ENCODE data around the gene PTPN22.
A peak's percentile ranks its signal among the peaks of the same experiment; 100 is the strongest.

Gene PTPN22

DNA sequence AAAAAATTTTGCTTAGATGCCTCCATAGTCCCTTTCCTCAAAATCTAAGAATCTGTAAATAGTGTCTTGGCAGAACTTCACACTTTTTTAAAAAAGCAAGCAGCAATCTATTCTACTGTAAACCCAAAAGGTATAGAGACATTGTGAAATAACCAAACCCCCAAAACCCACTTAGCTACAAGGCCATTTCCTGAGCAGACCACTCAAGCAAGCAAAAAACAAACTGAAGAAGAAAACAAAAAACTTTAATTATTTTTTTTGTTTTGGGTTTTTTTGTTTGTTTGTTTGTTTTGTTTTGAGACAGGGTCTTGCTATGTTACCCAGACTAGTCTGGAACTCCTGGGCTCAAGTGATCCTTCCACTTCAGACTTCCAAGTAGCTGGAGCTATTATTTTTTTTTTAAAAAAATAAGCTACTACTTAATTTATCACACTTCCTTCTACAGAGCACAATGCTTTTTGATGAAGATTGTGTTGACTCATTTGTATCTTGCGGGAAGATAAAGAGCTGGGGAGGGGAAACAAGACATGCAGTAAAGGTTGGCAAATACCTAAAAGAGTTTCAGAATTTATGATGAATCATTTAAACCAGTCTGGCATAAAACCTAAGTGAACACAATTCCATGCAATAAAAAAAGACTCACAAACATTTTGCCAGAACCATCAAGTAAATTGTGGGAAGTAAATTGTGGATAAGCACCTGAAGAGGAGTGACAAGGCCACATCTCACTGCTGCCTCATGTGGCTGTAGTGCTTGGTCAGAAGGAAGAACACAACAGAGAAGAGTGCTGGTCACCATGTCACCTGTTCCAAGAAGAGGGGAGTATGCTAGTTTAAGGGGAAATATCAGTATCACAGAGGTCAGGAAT is 2.7 kb upstream of the PTPN22 start:
- peak; percentile 83 for DNase-seq (ENCODE audit: low read depth)
- no peak overlapping the region for H3K4me3 ChIP-seq (ENCODE audit: low read length)
- TF ChIP-seq, protein P1, sequence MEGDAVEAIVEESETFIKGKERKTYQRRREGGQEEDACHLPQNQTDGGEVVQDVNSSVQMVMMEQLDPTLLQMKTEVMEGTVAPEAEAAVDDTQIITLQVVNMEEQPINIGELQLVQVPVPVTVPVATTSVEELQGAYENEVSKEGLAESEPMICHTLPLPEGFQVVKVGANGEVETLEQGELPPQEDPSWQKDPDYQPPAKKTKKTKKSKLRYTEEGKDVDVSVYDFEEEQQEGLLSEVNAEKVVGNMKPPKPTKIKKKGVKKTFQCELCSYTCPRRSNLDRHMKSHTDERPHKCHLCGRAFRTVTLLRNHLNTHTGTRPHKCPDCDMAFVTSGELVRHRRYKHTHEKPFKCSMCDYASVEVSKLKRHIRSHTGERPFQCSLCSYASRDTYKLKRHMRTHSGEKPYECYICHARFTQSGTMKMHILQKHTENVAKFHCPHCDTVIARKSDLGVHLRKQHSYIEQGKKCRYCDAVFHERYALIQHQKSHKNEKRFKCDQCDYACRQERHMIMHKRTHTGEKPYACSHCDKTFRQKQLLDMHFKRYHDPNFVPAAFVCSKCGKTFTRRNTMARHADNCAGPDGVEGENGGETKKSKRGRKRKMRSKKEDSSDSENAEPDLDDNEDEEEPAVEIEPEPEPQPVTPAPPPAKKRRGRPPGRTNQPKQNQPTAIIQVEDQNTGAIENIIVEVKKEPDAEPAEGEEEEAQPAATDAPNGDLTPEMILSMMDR (IDR thresholded peaks at IDR 0.05; ENCODE audit: insufficient read depth, low read depth, low read length, missing control alignments): peak; percentile 50

DNA sequence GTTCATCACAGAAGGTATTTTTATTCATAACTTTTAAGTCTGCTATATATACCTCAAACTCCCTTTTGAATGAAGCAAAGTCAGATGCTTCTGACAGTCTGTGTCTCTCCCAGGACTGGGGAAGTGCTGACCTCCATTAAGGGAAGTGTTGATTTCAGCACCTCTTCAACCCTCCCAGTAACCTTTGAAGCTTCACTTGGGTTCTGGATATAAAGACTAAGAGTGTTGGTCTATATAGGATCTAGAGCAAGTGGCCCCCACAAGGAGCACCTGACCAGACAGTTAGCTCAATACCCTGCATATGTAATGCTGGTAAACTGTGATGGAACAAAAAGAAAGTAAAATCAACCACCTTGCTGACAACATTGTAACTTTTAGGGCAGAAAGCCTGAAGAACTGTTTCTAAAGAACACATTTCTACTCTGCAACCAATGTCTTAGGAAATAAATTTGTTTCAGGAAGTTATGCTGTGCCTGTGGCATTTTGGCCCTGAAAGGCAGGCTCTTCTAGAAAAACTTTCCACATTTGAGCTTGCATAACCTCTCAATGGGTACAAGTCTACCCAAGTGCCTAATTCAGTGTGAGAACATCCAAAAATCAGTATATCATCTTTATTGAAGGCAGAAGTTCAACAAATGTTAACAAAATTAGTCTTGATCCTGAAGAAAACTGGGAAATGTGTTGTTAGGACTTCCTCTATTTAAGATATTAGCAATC is 865 bp upstream of the PTPN22 start:
- peak; percentile 35 for DNase-seq (ENCODE audit: low read depth)
- TF ChIP-seq, protein P1 (IDR thresholded peaks at IDR 0.05; ENCODE audit: insufficient read depth, low read depth, low read length, missing control alignments): no peak
- H3K4me3 ChIP-seq (ENCODE audit: low read length): no peak overlapping the region

GRCh38 chr1:113870778-113871177 is 734 bp downstream of the PTPN22 start:
- TF ChIP-seq, protein P1 (IDR thresholded peaks at IDR 0.05; ENCODE audit: insufficient read depth, low read depth, low read length, missing control alignments): no peak
- no peak overlapping the region for H3K4me3 ChIP-seq (ENCODE audit: low read length)
- no peak for DNase-seq (ENCODE audit: low read depth)

DNA sequence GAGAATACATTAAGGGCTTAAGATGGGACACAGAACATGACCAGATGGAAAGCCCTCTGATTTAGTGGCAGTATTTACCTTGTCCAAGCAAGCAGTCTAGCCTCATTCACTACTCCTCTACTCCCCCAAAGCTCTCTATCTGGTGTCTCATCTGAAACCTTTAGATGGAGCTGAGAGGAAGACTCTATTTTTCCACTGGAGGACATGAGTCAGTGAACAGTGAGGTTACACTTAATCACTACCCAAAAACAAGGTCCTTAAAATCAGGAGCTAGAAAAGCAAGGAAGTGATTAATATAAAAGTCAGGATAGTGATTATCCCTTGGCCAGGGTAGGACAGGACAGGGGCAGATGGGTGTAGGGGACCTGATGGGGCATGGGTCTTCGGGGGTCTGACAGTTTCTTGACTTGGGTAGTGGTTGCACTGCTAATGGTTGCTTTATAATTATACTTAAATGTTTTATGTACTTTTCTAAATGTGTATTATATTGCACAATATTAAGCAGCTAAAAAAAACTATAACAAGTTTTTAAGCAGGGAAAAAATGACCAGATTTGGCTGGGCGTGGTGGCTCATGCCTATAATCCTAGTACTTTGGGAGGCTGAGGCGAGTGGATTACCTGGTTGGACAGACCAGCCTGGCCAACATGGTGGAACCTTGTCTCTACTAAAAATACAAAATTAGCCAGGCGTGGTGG is 3.0 kb downstream of the PTPN22 start:
- H3K4me3 ChIP-seq (ENCODE audit: low read length): no peak overlapping the region
- TF ChIP-seq, protein P1 (IDR thresholded peaks at IDR 0.05; ENCODE audit: insufficient read depth, low read depth, low read length, missing control alignments): no peak
- peak; percentile 62 for DNase-seq (ENCODE audit: low read depth)

DNA sequence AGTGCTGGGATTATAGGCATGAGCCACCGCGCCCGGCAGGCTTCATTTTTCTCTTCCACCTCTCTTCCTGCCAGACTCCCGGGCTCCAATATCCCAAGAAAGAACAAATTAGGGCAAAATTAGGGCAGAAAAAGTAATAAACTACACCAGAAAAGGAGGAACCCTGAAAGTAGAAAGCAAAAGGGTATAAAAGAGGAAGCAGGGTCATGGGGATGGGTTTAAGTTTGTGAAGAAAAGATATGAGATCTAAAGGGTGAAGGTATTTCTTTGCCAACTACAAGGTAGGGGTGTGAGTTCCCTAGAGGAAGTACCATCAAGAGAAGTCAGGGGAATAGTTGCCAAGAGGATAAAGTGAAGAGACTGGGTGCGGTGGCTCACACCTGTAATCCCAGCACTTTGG is 9.9 kb downstream of the PTPN22 start:
- H3K4me3 ChIP-seq (ENCODE audit: low read length): no peak overlapping the region
- DNase-seq (ENCODE audit: low read depth): no peak
- TF ChIP-seq, protein P1 (IDR thresholded peaks at IDR 0.05; ENCODE audit: insufficient read depth, low read depth, low read length, missing control alignments): no peak

- TF ChIP-seq, protein P1 (IDR thresholded peaks at IDR 0.05; ENCODE audit: insufficient read depth, low read depth, low read length, missing control alignments): no peak
- H3K4me3 ChIP-seq (ENCODE audit: low read length): no peak overlapping the region
- DNase-seq (ENCODE audit: low read depth): peak; percentile 56
These were observed 10.6 kb downstream of the PTPN22 start for GRCh38 chr1:113860891-113861290.
